ENCODE data around the gene RASAL2.

The RASAL2 gene

GRCh38 chr1:178352790-178353416, 259.0 kb downstream of the RASAL2 start:
- no peak for DNase-seq (ENCODE audit: low read depth, low spot score)
- Histone ChIP-seq H3K36me3 (ENCODE audit: insufficient read depth, low read length) (no peaks in the 10 kb centered on the region), H3K9ac (ENCODE audit: insufficient read length) (no peak overlapping the region), H3K9me3 (ENCODE audit: low read depth, low read length) (no peaks in the 10 kb centered on the region), H3K4me3 (no peak overlapping the region), H3K27ac (no peak overlapping the region)
- TF ChIP-seq POLR2AphosphoS5 (IDR thresholded peaks at IDR 0.05; ENCODE audit: borderline replicate concordance, low read depth, low read length) (no peak), FOXP2 (optimal IDR thresholded peaks at IDR 0.05; ENCODE audit: control extremely low read depth, extremely low read length, insufficient read depth) (no peak), EZH2 (IDR thresholded peaks at IDR 0.05) (no peak)

- Histone ChIP-seq H3K4me3 (no peak overlapping the region), H3K9me3 (ENCODE audit: low read depth, low read length) (no peaks in the 10 kb centered on the region), H3K36me3 (ENCODE audit: insufficient read depth, low read length) (no peaks in the 10 kb centered on the region), H3K27ac (no peak overlapping the region), H3K9ac (ENCODE audit: insufficient read length) (no peak overlapping the region)
- no peak for TF ChIP-seq FOXP2 (optimal IDR thresholded peaks at IDR 0.05; ENCODE audit: control extremely low read depth, extremely low read length, insufficient read depth)
- no peak for TF ChIP-seq POLR2AphosphoS5 (IDR thresholded peaks at IDR 0.05; ENCODE audit: borderline replicate concordance, low read depth, low read length)
- TF ChIP-seq EZH2 (IDR thresholded peaks at IDR 0.05) = no peak
- no peak for DNase-seq (ENCODE audit: low read depth, low spot score)
Observed at GRCh38 chr1:178353524-178353923, 259.6 kb downstream of the RASAL2 start.

GRCh38 chr1:178354816-178355215, 260.9 kb downstream of the RASAL2 start:
- Histone ChIP-seq H3K27ac (no peak overlapping the region), H3K36me3 (ENCODE audit: insufficient read depth, low read length) (no peaks in the 10 kb centered on the region), H3K9ac (ENCODE audit: insufficient read length) (no peak overlapping the region), H3K9me3 (ENCODE audit: low read depth, low read length) (no peaks in the 10 kb centered on the region), H3K4me3 (no peak overlapping the region)
- no peak for DNase-seq (ENCODE audit: low read depth, low spot score)
- TF ChIP-seq POLR2AphosphoS5 (IDR thresholded peaks at IDR 0.05; ENCODE audit: borderline replicate concordance, low read depth, low read length) (no peak), EZH2 (IDR thresholded peaks at IDR 0.05) (no peak), FOXP2 (optimal IDR thresholded peaks at IDR 0.05; ENCODE audit: control extremely low read depth, extremely low read length, insufficient read depth) (no peak)

- no peak for DNase-seq (ENCODE audit: low read depth, low spot score)
- Histone ChIP-seq H3K27ac (no peak overlapping the region), H3K9ac (ENCODE audit: insufficient read length) (no peak overlapping the region), H3K36me3 (ENCODE audit: insufficient read depth, low read length) (no peaks in the 10 kb centered on the region), H3K9me3 (ENCODE audit: low read depth, low read length) (no peaks in the 10 kb centered on the region), H3K4me3 (no peak overlapping the region)
- no peak for TF ChIP-seq EZH2 (IDR thresholded peaks at IDR 0.05)
- TF ChIP-seq FOXP2 (optimal IDR thresholded peaks at IDR 0.05; ENCODE audit: control extremely low read depth, extremely low read length, insufficient read depth) = no peak
- TF ChIP-seq POLR2AphosphoS5 (IDR thresholded peaks at IDR 0.05; ENCODE audit: borderline replicate concordance, low read depth, low read length) = no peak
Observed at GRCh38 chr1:178356299-178356698, 262.4 kb downstream of the RASAL2 start.

- no peak for DNase-seq (ENCODE audit: low read depth, low spot score)
- H3K27ac ChIP-seq = no peak overlapping the region
- H3K9me3 ChIP-seq (ENCODE audit: low read depth, low read length) = no peaks in the 10 kb centered on the region
- no peaks in the 10 kb centered on the region for H3K36me3 ChIP-seq (ENCODE audit: insufficient read depth, low read length)
- no peak overlapping the region for H3K4me3 ChIP-seq
- TF ChIP-seq EZH2 (IDR thresholded peaks at IDR 0.05) (no peak), POLR2AphosphoS5 (IDR thresholded peaks at IDR 0.05; ENCODE audit: borderline replicate concordance, low read depth, low read length) (no peak), FOXP2 (optimal IDR thresholded peaks at IDR 0.05; ENCODE audit: control extremely low read depth, extremely low read length, insufficient read depth) (no peak)
- H3K9ac ChIP-seq (ENCODE audit: insufficient read length) = no peak overlapping the region
Observed at GRCh38 chr1:178358456-178358855, 264.6 kb downstream of the RASAL2 start.

GRCh38 chr1:178360421-178360820, 266.5 kb downstream of the RASAL2 start:
- no peak for DNase-seq (ENCODE audit: low read depth, low spot score)
- no peak overlapping the region for H3K27ac ChIP-seq
- TF ChIP-seq POLR2AphosphoS5 (IDR thresholded peaks at IDR 0.05; ENCODE audit: borderline replicate concordance, low read depth, low read length) = no peak
- H3K9ac ChIP-seq (ENCODE audit: insufficient read length) = no peak overlapping the region
- H3K4me3 ChIP-seq = no peak overlapping the region
- H3K9me3 ChIP-seq (ENCODE audit: low read depth, low read length) = no peaks in the 10 kb centered on the region
- no peaks in the 10 kb centered on the region for H3K36me3 ChIP-seq (ENCODE audit: insufficient read depth, low read length)

- TF ChIP-seq FOXP2 (optimal IDR thresholded peaks at IDR 0.05; ENCODE audit: control extremely low read depth, extremely low read length, insufficient read depth) = no peak
- no peak for TF ChIP-seq POLR2AphosphoS5 (IDR thresholded peaks at IDR 0.05; ENCODE audit: borderline replicate concordance, low read depth, low read length)
- TF ChIP-seq EZH2 (IDR thresholded peaks at IDR 0.05) = no peak
- Histone ChIP-seq H3K4me3 (no peak overlapping the region), H3K9ac (ENCODE audit: insufficient read length) (no peak overlapping the region), H3K9me3 (ENCODE audit: low read depth, low read length) (no peaks in the 10 kb centered on the region), H3K36me3 (ENCODE audit: insufficient read depth, low read length) (no peaks in the 10 kb centered on the region), H3K27ac (no peak overlapping the region)
- DNase-seq (ENCODE audit: low read depth, low spot score) = no peak
Observed at GRCh38 chr1:178361847-178362246, 267.9 kb downstream of the RASAL2 start.

- TF ChIP-seq POLR2AphosphoS5 (IDR thresholded peaks at IDR 0.05; ENCODE audit: borderline replicate concordance, low read depth, low read length) (no peak), EZH2 (IDR thresholded peaks at IDR 0.05) (no peak), FOXP2 (optimal IDR thresholded peaks at IDR 0.05; ENCODE audit: control extremely low read depth, extremely low read length, insufficient read depth) (no peak)
- H3K27ac ChIP-seq = no peak overlapping the region
- no peak for DNase-seq (ENCODE audit: low read depth, low spot score)
- no peaks in the 10 kb centered on the region for H3K9me3 ChIP-seq (ENCODE audit: low read depth, low read length)
- no peaks in the 10 kb centered on the region for H3K36me3 ChIP-seq (ENCODE audit: insufficient read depth, low read length)
- no peak overlapping the region for H3K9ac ChIP-seq (ENCODE audit: insufficient read length)
- no peak overlapping the region for H3K4me3 ChIP-seq
Observed at GRCh38 chr1:178362747-178363146, 268.8 kb downstream of the RASAL2 start.

- Histone ChIP-seq H3K9me3 (ENCODE audit: low read depth, low read length) (no peaks in the 10 kb centered on the region), H3K9ac (ENCODE audit: insufficient read length) (no peak overlapping the region), H3K27ac (no peak overlapping the region), H3K36me3 (ENCODE audit: insufficient read depth, low read length) (no peaks in the 10 kb centered on the region), H3K4me3 (no peak overlapping the region)
- TF ChIP-seq POLR2AphosphoS5 (IDR thresholded peaks at IDR 0.05; ENCODE audit: borderline replicate concordance, low read depth, low read length) = no peak
- no peak for TF ChIP-seq FOXP2 (optimal IDR thresholded peaks at IDR 0.05; ENCODE audit: control extremely low read depth, extremely low read length, insufficient read depth)
- no peak for TF ChIP-seq EZH2 (IDR thresholded peaks at IDR 0.05)
- no peak for DNase-seq (ENCODE audit: low read depth, low spot score)
Observed at GRCh38 chr1:178364782-178365181, 270.9 kb downstream of the RASAL2 start.
